Hippocampal formation (tissue), 2 donors: ENCODE measurements around the gene GPR132.

Experiments used
- DNase-seq, 2 donors: peaks; one replicate each; lab custom pipeline; 2025; lab: John Stamatoyannopoulos, UW

GPR132 gene

GRCh38 chr14:105061428-105062047, 3.7 kb downstream of the GPR132 start:
- peak in 1 of 2 donors; percentile 17 for DNase-seq

GRCh38 chr14:105060751-105061427, 4.3 kb downstream of the GPR132 start:
- no peak for DNase-seq

- DNase-seq = no peak
Observed at GRCh38 chr14:105059925-105060565, 5.2 kb downstream of the GPR132 start.

GRCh38 chr14:105059035-105059924, 6.0 kb downstream of the GPR132 start:
- DNase-seq = no peak

GRCh38 chr14:105058521-105059034, 6.7 kb downstream of the GPR132 start:
- no peak for DNase-seq

GRCh38 chr14:105056303-105056831, 8.9 kb downstream of the GPR132 start:
- no peak for DNase-seq

GRCh38 chr14:105055736-105056302, 9.4 kb downstream of the GPR132 start:
- DNase-seq = no peak

- DNase-seq = no peak
Observed at GRCh38 chr14:105055334-105055733, 9.9 kb downstream of the GPR132 start.

GRCh38 chr14:105053996-105054395, 11.2 kb downstream of the GPR132 start:
- DNase-seq = no peak

- no peak for DNase-seq
Observed at GRCh38 chr14:105053421-105053820, 11.8 kb downstream of the GPR132 start.

GRCh38 chr14:105052110-105052458, 13.1 kb downstream of the GPR132 start:
- no peak for DNase-seq

- no peak for DNase-seq
Observed at GRCh38 chr14:105051182-105052109, 13.8 kb downstream of the GPR132 start.

- no peak for DNase-seq
Observed at GRCh38 chr14:105050551-105050897, 14.7 kb downstream of the GPR132 start.

GRCh38 chr14:105049753-105050550, 15.3 kb downstream of the GPR132 start:
- DNase-seq = no peak

- DNase-seq = no peak
Observed at GRCh38 chr14:105047283-105048016, 17.8 kb downstream of the GPR132 start.

GRCh38 chr14:105046891-105047282, 18.3 kb downstream of the GPR132 start:
- DNase-seq = no peak

- DNase-seq = peak; percentile 14 to 62
Observed at GRCh38 chr14:105045710-105046326, 19.4 kb downstream of the GPR132 start.

GRCh38 chr14:105043641-105044040, 21.6 kb downstream of the GPR132 start:
- DNase-seq = no peak
